SU-DHL-6 (cell line): ENCODE data around the gene RPS6KA2.

Experiments used
- H2AFZ ChIP-seq: fragments of 200-600 bp; sonication (generic); 2 replicates; pipeline ENCODE4 v1.6.1; 2014; ENCODE audit warnings: low read depth, mild to moderate bottlenecking, moderate library complexity, mixed read lengths, antibody characterized with exemption, low read length; ENCODE audit not compliant: severe bottlenecking
- H3F3A ChIP-seq: fragments of 200-600 bp; shearing (Covaris generic); 2 replicates; pipeline ENCODE4 v1.6.0; 2016; ENCODE audit warnings: antibody characterized with exemption, mild to moderate bottlenecking; ENCODE audit not compliant: insufficient read depth
- H3K27ac ChIP-seq: fragments of 200-600 bp; sonication (generic); 2 replicates; pipeline ENCODE4 v1.5.1; 2016; ENCODE audit warnings: low read depth, mild to moderate bottlenecking, low read length, moderate library complexity, mixed read lengths
- H3K27me3 ChIP-seq: fragments of 200-600 bp; sonication (generic), shearing (Covaris generic); 2 replicates; pipeline ENCODE4 v1.6.0; 2014; ENCODE audit warnings: mild to moderate bottlenecking, low read length
- H3K36me3 ChIP-seq: fragments of 200-600 bp; sonication (generic); 2 replicates; pipeline ENCODE4 v1.6.1; 2014; ENCODE audit warnings: mild to moderate bottlenecking, low read length, mixed read lengths
- H3K4me2 ChIP-seq: fragments of 300-600, 200-600 bp; shearing (Covaris generic), sonication (generic); 2 replicates; pipeline ENCODE4 v1.6.0; 2014; ENCODE audit warnings: low read length, low read depth, mild to moderate bottlenecking; ENCODE audit not compliant: poor library complexity, severe bottlenecking
- H3K4me3 ChIP-seq: fragments of 200-600 bp; sonication (generic); 2 replicates; pipeline ENCODE4 v1.5.1; 2014; ENCODE audit warnings: antibody characterized with exemption, low read length, mild to moderate bottlenecking, mixed read lengths; ENCODE audit not compliant: insufficient read depth, poor library complexity, severe bottlenecking
- H3K79me2 ChIP-seq: fragments of 200-600 bp; sonication (generic); 2 replicates; pipeline ENCODE4 v1.6.1; 2014; ENCODE audit warnings: mild to moderate bottlenecking, low read length, moderate library complexity; ENCODE audit not compliant: insufficient read depth
- H3K9ac ChIP-seq: fragments of 200-600 bp; sonication (generic); 2 replicates; pipeline ENCODE4 v1.7.0; 2014; ENCODE audit warnings: mild to moderate bottlenecking, low read length
- H3K9me2 ChIP-seq: fragments of 200-600 bp; sonication (generic); replicated peaks from 2 replicates; pipeline ENCODE4 v1.6.1; 2014; ENCODE audit warnings: low read length; ENCODE audit not compliant: insufficient read depth
- H3K9me3 ChIP-seq: fragments of 200-600 bp; sonication (generic); 2 replicates; pipeline ENCODE4 v1.6.1; 2014; ENCODE audit warnings: low read length, mixed read lengths; ENCODE audit not compliant: insufficient read depth
- H4K20me1 ChIP-seq: fragments of 200-600 bp; sonication (generic); 2 replicates; pipeline ENCODE4 v1.6.1; 2014; ENCODE audit warnings: low read depth, mild to moderate bottlenecking, antibody characterized with exemption, low read length, moderate library complexity, mixed read lengths
- CTCF ChIP-seq: fragments of 200-600 bp; sonication (generic); IDR thresholded peaks from one replicate; pipeline ENCODE4 v1.5.1; 2017; ENCODE audit warnings: antibody characterized with exemption, mild to moderate bottlenecking, low read length, moderate library complexity; ENCODE audit not compliant: insufficient read depth, poor library complexity, severe bottlenecking
- EZH2phosphoT487 ChIP-seq: fragments of 200-600 bp; sonication (generic), shearing (Covaris generic); conservative IDR thresholded peaks from 2 replicates; pipeline ENCODE4 v1.6.1; 2018; ENCODE audit warnings: mild to moderate bottlenecking, antibody characterized with exemption, low read length, moderate library complexity, mixed read lengths

The RPS6KA2 gene

GRCh38 chr6:166642646-166643045, 15.6 kb upstream of the RPS6KA2 start:
- H3K79me2 ChIP-seq = no peaks in the 10 kb centered on the region
- H4K20me1 ChIP-seq = no peaks in the 10 kb centered on the region
- H2AFZ ChIP-seq = no peak overlapping the region
- H3K27me3 ChIP-seq = no peaks in the 10 kb centered on the region
- H3K27ac ChIP-seq = no peak overlapping the region
- TF ChIP-seq EZH2phosphoT487 (no peak), CTCF (no peak)
- no peak overlapping the region for H3K9ac ChIP-seq
- H3K36me3 ChIP-seq = no peaks in the 10 kb centered on the region
- H3K9me3 ChIP-seq = no peaks in the 10 kb centered on the region
- no peaks in the 10 kb centered on the region for H3F3A ChIP-seq
- H3K9me2 ChIP-seq = no peaks in the 10 kb centered on the region
- H3K4me3 ChIP-seq = no peak overlapping the region
- no peak overlapping the region for H3K4me2 ChIP-seq

GRCh38 chr6:166640342-166641043, 13.4 kb upstream of the RPS6KA2 start:
- no peak overlapping the region for H3K9ac ChIP-seq
- H3K4me3 ChIP-seq = no peak overlapping the region
- H2AFZ ChIP-seq = no peak overlapping the region
- no peaks in the 10 kb centered on the region for H3F3A ChIP-seq
- no peaks in the 10 kb centered on the region for H3K79me2 ChIP-seq
- TF ChIP-seq CTCF (no peak), EZH2phosphoT487 (no peak)
- no peaks in the 10 kb centered on the region for H3K36me3 ChIP-seq
- no peaks in the 10 kb centered on the region for H4K20me1 ChIP-seq
- no peaks in the 10 kb centered on the region for H3K27me3 ChIP-seq
- no peak overlapping the region for H3K27ac ChIP-seq
- H3K9me3 ChIP-seq = no peaks in the 10 kb centered on the region
- H3K4me2 ChIP-seq = no peak overlapping the region
- H3K9me2 ChIP-seq = no peaks in the 10 kb centered on the region

GRCh38 chr6:166639921-166640320, 12.9 kb upstream of the RPS6KA2 start:
- H3K79me2 ChIP-seq = no peaks in the 10 kb centered on the region
- no peak overlapping the region for H2AFZ ChIP-seq
- H3K36me3 ChIP-seq = no peaks in the 10 kb centered on the region
- H3K27ac ChIP-seq = no peak overlapping the region
- H3K4me2 ChIP-seq = no peak overlapping the region
- H3K9ac ChIP-seq = no peak overlapping the region
- no peaks in the 10 kb centered on the region for H3K9me2 ChIP-seq
- no peaks in the 10 kb centered on the region for H4K20me1 ChIP-seq
- TF ChIP-seq CTCF (no peak), EZH2phosphoT487 (no peak)
- no peak overlapping the region for H3K4me3 ChIP-seq
- H3K27me3 ChIP-seq = no peaks in the 10 kb centered on the region
- H3F3A ChIP-seq = no peaks in the 10 kb centered on the region
- H3K9me3 ChIP-seq = no peaks in the 10 kb centered on the region
